ENCODE results near the gene ANXA3.
A peak's percentile ranks its signal among the peaks of the same experiment; 100 is the strongest.

ANXA3 gene

DNA sequence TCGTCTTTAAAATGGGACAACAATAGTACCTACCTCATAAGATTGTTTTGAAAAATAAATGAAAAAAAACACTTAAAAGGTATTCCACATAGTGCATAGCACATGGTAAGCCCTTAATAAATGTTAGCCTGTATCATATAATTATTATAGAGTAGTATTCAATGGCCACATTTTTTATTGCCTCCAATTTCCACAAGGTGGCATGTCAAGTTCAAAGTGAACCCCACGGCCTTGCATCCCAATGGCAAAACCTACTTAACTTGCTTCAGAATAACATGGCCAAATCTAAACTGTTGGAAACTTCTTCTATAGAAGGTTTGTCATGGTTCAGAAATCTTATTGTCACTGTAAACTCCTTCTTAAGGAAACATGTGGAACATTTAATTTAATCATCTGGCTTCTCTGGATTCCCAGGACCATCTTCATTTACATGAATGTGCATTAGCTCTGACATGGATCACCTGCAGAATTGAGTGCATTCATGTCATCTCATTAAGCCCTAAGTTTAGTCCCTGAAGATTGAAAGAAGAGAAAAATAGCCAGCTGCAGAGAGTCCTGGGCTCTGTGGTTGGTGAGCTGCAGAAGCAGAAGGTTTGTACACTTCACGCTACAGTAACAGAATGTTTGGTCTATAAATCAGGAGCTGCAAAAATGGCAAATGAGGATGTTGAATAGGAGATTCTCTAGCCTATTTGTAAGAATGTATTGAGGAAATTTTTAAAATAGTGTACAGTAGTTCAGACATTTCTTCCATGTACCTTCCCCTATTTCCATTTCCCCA, 61.0 kb downstream of the ANXA3 start:
- DNase-seq = no peak

DNA sequence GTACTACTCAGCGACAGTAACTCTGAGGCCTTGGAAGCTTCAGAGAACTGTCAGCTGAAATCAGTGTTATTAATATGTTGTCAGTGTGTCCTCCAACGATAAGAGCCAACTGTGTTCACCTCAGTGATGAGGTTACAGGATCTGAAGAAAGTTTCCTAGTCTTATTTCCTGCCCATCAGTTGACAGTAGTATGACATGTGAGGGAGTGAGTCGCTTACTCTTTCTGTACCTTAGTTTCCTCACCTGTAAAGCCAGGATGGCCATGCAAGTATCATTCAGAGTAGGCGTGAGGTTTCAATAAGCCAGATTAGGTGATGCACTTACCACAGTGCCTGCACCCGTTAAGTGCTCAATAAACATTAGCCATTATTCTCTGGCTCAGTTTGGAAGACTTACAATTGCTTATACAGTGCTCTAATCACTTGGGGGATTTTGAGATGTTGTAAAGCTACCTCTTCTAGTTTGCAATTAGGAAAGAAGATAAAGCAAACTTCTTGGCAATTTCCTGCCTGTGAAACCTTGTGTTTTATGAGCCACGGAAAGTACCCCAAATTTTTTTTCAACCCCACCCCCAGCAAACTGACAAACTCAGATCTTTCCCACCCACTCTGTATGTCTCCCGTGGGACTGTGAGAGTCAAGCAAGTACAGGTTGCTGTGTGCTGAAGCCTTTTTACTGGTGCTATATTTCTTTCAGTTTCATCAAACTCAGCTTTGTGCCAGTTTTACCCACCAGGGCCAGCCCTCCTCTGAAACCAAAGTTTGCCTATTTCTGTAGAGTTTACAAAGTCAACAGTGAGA, 62.2 kb downstream of the ANXA3 start:
- DNase-seq = no peak

DNA sequence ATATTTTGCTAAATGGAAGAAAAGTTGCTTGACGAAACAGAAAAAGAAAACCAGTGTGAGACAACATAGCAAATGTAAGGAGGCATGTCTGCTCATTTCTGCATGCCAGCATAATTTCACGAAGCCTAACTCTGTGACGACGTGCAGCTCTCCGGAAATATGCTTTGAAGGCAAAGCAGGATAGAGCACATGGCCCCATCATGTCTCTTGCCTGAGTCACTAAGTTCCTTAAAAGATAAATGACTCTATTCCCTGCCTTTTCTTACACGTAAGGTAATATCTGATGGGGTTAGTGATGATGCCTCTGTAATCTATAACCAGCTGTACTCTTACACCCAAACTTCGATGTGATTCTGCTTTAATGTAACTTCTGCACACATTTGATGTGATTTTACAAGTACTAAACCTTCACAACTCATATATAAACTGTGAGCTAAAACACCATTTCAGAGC, 64.5 kb downstream of the ANXA3 start:
- DNase-seq = no peak

DNA sequence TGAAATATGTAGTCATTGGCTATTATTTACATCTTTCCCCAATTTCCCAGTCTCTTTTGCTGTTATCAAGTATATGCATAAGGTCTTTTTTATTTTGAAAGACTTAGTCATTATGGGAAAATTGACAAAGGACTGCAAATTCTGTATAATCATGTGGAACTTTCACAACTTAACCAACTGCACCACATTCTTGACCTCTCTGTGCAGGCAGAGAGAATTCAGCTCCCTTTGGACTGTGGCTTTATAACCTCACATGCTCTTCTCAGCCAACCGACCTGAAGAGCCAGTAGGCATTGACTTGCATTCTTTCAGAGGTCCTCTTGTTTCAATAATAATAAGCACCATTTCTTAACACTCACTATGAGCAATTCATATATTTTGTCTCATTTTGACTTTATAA, 66.9 kb downstream of the ANXA3 start:
- no peak for DNase-seq

- DNase-seq = no peak
Measured at GRCh38 chr4:78621395-78621794, 69.8 kb downstream of the ANXA3 start.

- no peak for DNase-seq
Measured at GRCh38 chr4:78622253-78622979, 70.8 kb downstream of the ANXA3 start.

- no peak for DNase-seq
Measured at GRCh38 chr4:78624048-78624447, 72.5 kb downstream of the ANXA3 start.

DNA sequence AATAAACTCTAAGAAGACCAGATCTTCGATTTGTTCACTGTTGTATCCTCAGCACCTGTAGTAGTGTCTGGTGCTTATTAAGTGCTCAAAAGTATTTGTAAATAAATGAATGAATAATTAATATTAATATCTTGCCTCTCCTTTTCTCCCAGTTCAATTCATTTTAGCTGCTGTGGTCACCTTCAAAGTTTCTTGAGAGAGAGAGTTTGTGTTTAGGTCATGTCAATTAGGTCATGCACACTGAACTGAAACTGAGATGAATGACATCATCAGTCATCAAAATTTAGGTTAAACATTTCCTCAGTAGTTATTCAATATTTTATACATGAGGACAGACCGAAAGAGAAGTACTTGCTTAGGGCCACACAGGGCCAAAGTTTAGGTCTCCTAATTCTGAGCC, 73.5 kb downstream of the ANXA3 start:
- no peak for DNase-seq

- DNase-seq = no peak
Measured at GRCh38 chr4:78627046-78627965, 75.7 kb downstream of the ANXA3 start.

- DNase-seq = no peak
Measured at GRCh38 chr4:78627966-78628678, 76.6 kb downstream of the ANXA3 start.

DNA sequence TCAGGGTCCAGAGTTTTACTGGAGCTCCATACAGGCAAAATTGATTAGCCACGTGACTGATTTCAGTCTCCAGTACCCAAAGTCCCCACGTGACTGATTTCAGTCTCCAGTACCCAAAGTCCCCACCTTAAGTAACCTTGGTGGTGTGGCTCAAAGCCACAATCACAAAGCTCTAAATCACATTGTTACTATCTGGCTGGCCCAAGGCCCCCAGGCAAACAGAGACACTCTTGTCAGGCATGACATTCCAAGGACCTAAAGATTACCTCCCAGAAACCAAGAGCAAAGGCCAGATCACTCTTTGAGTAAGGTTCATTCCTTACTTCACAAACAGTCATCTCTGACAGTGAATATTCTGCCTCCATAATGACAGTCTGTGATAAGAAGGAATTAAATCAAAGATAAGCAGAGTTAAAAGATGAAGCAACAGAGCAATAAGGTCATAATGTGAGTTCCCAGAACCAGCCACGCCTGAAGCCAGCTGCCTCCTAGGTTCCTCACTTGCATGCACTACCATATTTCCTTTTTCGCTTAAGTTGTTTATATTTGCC, 78.5 kb downstream of the ANXA3 start:
- no peak for DNase-seq

- no peak for DNase-seq
Measured at GRCh38 chr4:78630615-78631014, 79.0 kb downstream of the ANXA3 start.

GRCh38 chr4:78634011-78634664, 82.6 kb downstream of the ANXA3 start:
- DNase-seq = no peak

DNA sequence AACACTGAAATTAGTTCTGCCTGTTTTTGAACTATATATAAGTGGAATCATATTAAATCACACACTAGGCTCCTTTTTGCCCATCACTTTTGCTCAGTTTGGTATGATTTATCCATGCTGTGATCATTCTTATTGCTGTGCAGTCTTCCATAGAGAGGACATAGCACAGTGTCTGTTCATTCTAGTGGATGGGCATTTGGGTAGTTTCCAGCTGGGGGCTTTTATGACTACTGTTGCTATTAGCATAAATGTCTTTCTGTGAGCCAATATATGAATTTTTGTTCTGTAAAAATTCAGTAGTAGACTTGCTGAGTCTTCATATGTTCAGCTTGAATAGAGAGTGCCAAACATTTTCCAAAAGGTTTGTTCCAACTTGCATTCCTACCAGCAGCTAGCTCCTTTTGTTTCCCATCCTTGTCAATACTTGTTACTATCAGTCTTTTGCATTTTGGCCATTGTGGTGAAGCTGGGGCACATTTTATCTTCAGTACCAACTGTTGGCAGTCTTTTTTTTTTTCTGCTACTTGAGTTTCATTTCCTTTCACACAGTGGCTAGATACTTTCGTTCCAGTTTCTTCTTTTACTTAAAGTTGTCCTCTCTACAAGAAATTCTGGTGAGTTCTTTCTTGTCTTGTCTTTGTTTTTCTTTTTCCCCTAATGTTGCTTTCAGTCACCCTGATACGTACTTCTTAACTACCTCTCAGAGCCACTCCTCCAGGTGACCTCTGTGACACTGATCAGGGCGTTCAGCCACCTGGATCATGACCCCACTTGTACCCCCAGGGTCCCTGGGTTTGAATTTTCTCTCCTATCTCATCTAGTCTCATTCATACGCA, 87.0 kb downstream of the ANXA3 start:
- no peak for DNase-seq

DNA sequence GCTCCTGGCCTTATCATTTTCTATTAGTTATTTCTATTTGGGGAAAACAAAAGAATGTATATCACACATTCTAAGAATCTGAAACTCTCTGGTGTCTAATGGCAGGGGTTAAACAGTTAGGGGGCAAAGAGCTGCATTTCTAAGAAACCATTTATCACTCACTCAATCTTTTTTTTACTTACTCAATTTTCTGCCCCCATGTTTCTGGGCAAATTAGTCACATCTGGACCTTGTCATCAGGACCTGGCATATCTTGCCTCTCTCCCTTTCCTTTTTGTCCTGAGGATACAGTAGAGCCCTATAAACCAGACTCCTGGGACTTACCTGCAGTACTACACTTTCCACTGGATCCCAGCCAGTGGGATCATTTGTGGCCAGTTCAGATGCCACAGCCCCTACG, 89.1 kb downstream of the ANXA3 start:
- no peak for DNase-seq

- DNase-seq = no peak
Measured at GRCh38 chr4:78642934-78643333, 91.4 kb downstream of the ANXA3 start.

DNA sequence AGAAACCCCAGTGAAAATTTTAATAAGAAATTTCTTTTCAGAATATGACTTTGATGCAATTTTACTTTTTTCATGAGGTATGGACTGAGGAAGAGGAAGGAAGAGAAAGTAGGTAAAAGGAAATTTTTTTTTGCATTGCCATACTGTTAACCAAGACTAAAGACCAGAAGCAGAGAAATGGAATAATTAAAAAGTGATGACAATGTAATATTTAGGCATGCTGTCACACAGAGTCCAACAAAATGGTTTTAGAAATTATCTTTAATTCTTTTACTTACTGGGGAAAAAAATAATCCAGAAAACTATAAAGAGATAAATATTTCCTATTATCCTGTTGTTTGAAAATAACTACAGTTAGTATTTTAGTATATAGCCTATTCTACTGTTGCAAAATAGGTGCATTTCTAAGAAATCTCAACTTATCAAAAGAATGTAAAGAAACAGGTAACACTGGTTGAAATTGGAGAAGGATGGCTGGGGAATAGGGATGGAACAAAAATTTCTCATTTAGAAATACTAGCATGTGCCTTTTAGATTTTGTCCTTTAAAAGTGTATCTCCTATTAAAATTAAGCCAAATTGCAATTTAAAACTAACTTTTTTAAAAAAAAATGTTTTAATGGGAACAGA, 92.6 kb downstream of the ANXA3 start:
- no peak for DNase-seq

- peak; percentile 42 to 44 for DNase-seq
Measured at GRCh38 chr4:78644744-78645330, 93.3 kb downstream of the ANXA3 start.

Measured in stimulated activated CD4-positive, alpha-beta T cell treated with anti-CD3 and anti-CD28 coated beads, Interleukin-2, amount 100 ng/mL, for 24 hours (primary cell).